Measurements from ENCODE around the gene SPRY2. TPM values are rescaled to one million over a fixed set of nuclear protein-coding genes. Genes with fewer than 3 reads are reported as not detected.

SPRY2 gene
- total and polyA plus RNA-seq, 2 of the 8 experiments (the other 6 are each of a cell fraction or from before 2014, with no cell fraction given) = 37.7 to 37.9 TPM

DNA sequence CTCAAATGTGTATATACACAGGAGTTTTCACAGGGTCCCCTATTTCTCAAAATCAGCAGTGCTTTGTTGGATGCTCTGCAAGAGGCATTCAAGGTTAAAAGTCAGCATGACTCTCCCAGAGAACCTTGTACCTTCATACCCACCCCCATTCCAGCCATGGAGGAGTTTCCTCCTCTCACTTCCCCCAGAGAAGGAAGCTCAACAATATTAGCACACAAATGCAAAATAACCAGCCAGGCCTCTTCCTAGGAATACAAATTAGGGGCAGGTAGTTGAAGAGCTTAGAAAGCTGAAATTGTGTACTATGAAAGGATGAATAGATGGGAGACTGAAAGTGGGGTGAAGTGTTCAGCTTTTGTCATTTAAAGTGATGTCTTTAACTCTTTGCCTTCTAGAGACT, 43.8 kb downstream of the SPRY2 start:
- Histone ChIP-seq H2BK120ac (replicated peaks; ENCODE audit: low read depth, low read length) (no peak overlapping the region), H2AFZ (ENCODE audit: low read length) (no peak overlapping the region), H3K4me2 (ENCODE audit: insufficient read depth in 1 of 2, low read depth in 2 of 2, low read length in 2 of 2) (peak overlapping the region; percentile 45 to 63; a peak in 2 of 4 replicates), H4K5ac (ENCODE audit: insufficient read length, low read depth, low read length) (peak overlapping the region; percentile 100), H4K8ac (ENCODE audit: extremely low read depth, insufficient read depth, low read length) (no peak overlapping the region), H2BK12ac (ENCODE audit: low read depth, low read length) (no peak overlapping the region), H3K56ac (replicated peaks; ENCODE audit: insufficient read length, low read depth, low read length) (no peak overlapping the region), H4K20me1 (replicated peaks in 1 of 2; ENCODE audit: control insufficient read depth in 1 of 2, insufficient read depth in 2 of 2, low read length in 2 of 2) (no peaks in the 10 kb centered on the region), H3K23me2 (ENCODE audit: low read depth, low read length) (no peaks in the 10 kb centered on the region), H3K4me1 (replicated peaks in 1 of 4; ENCODE audit: control insufficient read depth in 3 of 4, insufficient read depth in 4 of 4, low read length in 3 of 4) (peaks cover 1 to 6% (median 5%) of the 10 kb centered on the region in 4 experiments; a peak in 4 of 7 replicates), H3K9me3 (ENCODE audit: insufficient read depth in 2 of 2, low read depth in 1 of 2, low read length in 1 of 2) (no peaks in the 10 kb centered on the region), H3K79me2 (ENCODE audit: control insufficient read depth in 1 of 2, insufficient read depth in 2 of 2, low read length in 2 of 2) (no peaks in the 10 kb centered on the region), H3K9ac (replicated peaks in 1 of 4; ENCODE audit: extremely low read depth in 1 of 4, low read depth in 3 of 4, low read length in 3 of 4) (no peak overlapping the region), H3K18ac (ENCODE audit: extremely low read depth, low read length) (no peak overlapping the region; the same call in 1 of the 2 replicates), H2BK15ac (ENCODE audit: low read length) (no peak overlapping the region), H2BK20ac (ENCODE audit: low read length) (no peak overlapping the region), H3K14ac (ENCODE audit: insufficient read length) (no peak overlapping the region), H3K23ac (ENCODE audit: insufficient read length) (no peak overlapping the region), H3K27me3 (replicated peaks in 1 of 4; ENCODE audit: control insufficient read depth in 3 of 4, extremely low read depth in 1 of 4, insufficient read depth in 3 of 4, low read length in 3 of 4) (no peaks in the 10 kb centered on the region), H3K27ac (ENCODE audit: low read depth, low read length) (no peak overlapping the region), H3K36me3 (ENCODE audit: control insufficient read depth in 2 of 4, insufficient read depth in 4 of 4, low read length in 3 of 4) (no peaks in the 10 kb centered on the region), H3K4me3 (ENCODE audit: extremely low read depth in 1 of 4, insufficient read depth in 2 of 4, low read depth in 3 of 4, low read length in 4 of 4) (peak overlapping the region in 1 of 4 experiments; percentile 34; a peak in 1 of 8 replicates), H3K79me1 (ENCODE audit: low read depth, low read length) (no peaks in the 10 kb centered on the region), H4K91ac (replicated peaks; ENCODE audit: insufficient read length, low read length) (no peak overlapping the region), H2AK5ac (ENCODE audit: low read depth, low read length) (no peak overlapping the region), H3K4ac (replicated peaks; ENCODE audit: insufficient read length, low read depth, low read length) (no peak overlapping the region), H2BK5ac (ENCODE audit: low read depth, low read length) (no peak overlapping the region)
- ChIA-PET POLR2A (ENCODE audit: partially characterized antibody) (interaction anchor here (0.8 to 3.1 kb wide), 6 partner anchors 13 to 426 kb away, joined by 3 to 13 read pairs (median 4); partner anchors contain the start of gene SPRY2), CTCF (ENCODE audit: partially characterized antibody) (interaction anchor here (0.7 to 1.0 kb wide), 7 partner anchors 9 to 617 kb away, joined by 3 to 7 read pairs (median 3); no protein-coding TSS in a partner anchor)
- FAIRE-seq = peak; percentile 81
- DNase-seq (ENCODE audit: low read depth in 1 of 2, low spot score in 2 of 2) = peak; percentile 49
- TF ChIP-seq, protein P1, sequence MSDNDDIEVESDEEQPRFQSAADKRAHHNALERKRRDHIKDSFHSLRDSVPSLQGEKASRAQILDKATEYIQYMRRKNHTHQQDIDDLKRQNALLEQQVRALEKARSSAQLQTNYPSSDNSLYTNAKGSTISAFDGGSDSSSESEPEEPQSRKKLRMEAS (IDR thresholded peaks at IDR 0.05) = no peak
- TF ChIP-seq EGR1 (IDR thresholded peaks at IDR 0.05; ENCODE audit: borderline replicate concordance, low read depth, low read length) (0 out of 2 replicates have a peak, but pooled peaks have one; percentile 39), MAFK (IDR thresholded peaks at IDR 0.05; ENCODE audit: low read depth, low read length) (peak; percentile 3; the same call in 1 of the 2 replicates), TAF1 (IDR thresholded peaks at IDR 0.05; ENCODE audit: low read depth, low read length) (no peak), EP300 (IDR thresholded peaks at IDR 0.05; ENCODE audit: borderline replicate concordance in 1 of 2, low read depth in 2 of 2, low read length in 2 of 2) (no peak), SP1 (IDR thresholded peaks at IDR 0.05; ENCODE audit: low read depth, low read length) (0 out of 2 replicates have a peak, but pooled peaks have one; percentile 8), CREB1 (IDR thresholded peaks at IDR 0.05) (no peak)

Measured in H1 (cell line).